HuH-7 (cell line): ENCODE measurements around the gene PRICKLE2.
"Not testable (repeated sequence)": the region's sequence is repeated elsewhere in the genome, so short reads cannot be mapped to it uniquely, and the experiment has no call there.

Experiments used
- DNase-seq: peaks from one replicate; pipeline ENCODE4 v3.0.0; 2011; ENCODE audit warnings: low spot score

PRICKLE2 gene

DNA sequence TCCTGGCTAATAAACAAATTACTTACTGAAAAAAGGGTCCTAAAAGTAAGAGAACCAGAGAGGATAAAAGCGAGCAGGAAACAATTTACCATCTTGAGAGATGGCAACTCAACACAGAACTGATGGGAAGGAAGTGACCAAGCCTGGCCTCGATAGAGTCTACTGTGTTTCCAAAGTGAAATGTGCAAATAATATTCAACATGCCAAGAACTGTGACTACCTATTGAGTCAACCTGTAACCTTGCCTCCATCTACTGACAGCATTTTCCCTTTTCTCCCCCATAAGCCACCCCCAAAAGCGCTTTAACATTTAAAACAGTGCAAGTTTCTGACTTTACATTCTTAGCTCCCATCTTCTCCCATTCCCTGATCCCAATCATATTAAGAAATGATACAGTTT lies 126.6 kb downstream of the PRICKLE2 start:
- DNase-seq, result no peak

DNA sequence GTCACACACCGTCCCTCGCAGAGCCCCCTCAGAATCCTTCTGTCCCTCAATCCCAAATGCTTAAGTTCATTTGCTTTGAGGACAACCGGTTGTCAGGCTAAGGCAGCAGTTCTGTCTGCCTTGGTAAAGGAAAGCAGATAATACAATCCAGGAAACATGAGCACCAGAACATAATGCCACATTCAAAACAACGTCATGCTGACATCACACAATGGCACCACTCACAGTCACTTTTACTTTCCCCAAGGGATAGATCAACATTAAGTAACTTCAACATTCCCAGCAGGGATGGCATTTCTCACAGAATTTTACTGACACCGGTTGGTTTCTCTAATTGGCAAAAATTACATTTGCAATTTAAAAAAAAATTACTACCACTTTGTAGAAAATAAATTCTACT lies 127.3 kb downstream of the PRICKLE2 start:
- DNase-seq, result no peak

DNA sequence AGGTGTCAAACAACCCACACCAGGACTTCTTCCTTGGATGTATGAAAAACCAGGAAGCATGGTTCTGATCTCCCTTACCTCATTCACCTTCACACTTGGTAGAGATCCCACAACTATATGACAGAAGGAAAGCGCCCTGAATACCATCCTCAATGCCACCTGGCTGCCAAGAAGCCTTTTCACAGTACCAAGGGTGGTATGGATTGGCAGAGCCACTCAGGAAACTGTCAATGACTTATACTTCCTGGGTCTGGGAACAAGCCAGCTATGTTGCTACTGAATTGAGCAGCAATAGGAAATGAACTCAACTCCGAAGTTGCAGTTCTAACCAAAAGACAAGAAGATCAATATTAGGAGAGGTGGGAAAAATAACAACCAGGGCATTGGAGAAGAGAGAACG lies 129.5 kb downstream of the PRICKLE2 start:
- no peak for DNase-seq

DNA sequence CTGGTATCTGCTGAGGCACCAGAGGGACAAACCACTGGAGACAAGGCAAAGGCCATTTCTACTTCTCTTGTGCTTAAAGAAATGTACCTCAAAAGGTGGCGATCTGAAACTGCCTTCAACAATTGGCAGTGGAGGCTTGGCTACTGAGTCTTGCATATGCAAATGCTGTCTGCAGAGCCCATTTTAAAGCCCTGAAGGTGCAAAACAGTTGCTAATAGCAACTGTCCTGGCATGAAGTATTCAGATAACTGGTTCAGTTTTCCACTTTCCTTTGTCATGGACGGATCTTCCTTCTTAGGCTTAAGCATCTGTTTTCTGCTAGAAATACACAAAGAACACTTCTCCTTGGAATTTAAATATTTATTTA lies 130.6 kb downstream of the PRICKLE2 start:
- DNase-seq, result no peak

DNA sequence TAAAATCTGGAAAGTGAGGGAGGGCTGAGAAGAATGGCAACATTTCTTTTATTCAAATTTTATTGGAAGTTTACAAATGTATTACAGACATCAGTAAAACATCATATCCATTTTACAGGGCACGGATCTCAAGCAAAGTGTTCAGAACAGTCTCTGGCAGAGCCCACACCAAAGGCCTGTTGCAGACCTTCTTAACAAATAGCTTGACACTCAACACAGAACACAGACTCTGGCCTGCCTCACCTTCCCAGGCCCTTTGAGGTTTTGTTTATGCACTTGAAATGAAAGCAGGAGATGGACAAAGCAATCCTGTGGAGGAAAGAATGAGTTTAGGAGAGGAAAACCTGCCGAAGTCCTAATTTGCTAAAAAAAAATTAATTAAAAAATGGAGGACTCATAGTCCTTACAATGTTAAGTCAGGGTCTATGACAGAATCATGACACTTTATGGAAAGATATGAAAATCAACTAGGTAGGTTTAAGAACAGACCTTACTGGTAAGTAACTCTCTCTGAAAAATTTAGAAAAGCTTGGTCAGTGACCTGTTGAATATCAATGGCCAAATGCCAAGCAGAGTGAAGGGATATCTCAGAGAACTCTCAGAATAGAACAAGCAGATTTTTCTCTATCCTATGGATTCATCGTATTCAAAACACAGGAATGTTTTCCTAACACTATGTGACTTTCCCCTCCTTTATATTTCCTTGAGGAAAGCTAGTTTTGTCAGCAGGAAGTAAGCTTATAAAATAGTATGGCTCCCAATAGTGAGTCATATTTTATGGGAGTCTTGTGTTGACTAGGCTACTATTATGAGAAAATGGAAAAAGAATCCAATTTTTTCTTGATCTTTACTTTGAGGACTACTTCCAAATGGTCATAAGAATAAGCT lies 131.2 kb downstream of the PRICKLE2 start:
- DNase-seq, result no peak

DNA sequence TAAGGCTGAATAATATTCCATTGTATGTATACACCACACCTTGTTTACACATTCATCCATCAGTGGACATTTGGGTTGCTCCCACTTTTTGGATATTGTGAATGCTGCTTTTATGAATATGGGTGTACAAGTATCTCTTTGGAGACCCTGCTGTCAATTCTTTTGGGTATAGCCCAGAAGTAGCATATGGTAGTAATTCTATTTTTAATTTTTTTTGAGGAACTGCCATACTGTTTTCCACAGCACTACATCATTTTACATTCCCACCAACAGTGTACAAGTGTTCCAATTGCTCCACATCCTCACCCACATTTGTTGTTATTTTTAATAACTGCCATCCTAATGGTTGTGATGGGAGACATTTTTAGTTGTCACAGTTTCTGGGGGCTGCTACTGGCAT lies 132.1 kb downstream of the PRICKLE2 start:
- no peak for DNase-seq

DNA sequence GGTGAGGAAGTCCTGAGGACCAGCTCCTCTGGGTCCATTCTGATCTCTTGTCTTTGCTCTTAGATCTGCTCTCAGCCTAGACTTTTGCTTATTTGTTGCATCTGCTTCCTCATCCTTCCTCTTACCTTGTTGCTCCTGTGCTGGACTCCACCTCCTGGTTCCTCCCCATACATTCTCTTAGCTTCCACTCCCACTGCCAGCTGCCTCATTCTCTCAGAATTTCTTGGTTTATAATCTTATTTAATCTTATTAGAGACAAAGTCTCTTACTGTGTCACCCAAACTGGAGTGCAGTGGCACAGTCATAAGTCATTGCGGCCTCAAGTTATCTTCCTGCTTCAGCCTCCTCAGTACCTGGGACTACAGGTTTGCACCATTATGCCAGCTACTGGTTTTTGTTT lies 133.8 kb downstream of the PRICKLE2 start:
- no peak for DNase-seq

DNA sequence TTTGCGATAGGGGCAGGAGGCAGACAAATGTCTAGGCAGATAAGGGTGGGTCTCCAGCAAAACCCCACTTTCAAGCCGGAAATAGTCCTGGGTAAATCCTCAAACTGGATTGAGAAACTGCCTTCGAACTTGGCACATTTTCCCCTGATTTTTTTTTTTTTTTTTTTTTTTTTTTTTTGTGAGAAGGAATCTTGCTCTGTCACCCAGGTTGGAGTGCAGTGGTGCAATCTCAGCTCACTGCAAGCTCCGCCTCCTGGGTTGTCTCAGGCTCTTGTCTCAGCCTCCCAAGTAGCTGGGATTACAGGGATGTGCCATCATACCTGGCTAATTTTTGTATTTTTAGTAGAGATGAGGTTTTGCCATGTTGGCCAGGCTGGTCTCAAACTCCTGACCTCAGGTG lies 135.9 kb downstream of the PRICKLE2 start:
- not testable (repeated sequence) for DNase-seq

DNA sequence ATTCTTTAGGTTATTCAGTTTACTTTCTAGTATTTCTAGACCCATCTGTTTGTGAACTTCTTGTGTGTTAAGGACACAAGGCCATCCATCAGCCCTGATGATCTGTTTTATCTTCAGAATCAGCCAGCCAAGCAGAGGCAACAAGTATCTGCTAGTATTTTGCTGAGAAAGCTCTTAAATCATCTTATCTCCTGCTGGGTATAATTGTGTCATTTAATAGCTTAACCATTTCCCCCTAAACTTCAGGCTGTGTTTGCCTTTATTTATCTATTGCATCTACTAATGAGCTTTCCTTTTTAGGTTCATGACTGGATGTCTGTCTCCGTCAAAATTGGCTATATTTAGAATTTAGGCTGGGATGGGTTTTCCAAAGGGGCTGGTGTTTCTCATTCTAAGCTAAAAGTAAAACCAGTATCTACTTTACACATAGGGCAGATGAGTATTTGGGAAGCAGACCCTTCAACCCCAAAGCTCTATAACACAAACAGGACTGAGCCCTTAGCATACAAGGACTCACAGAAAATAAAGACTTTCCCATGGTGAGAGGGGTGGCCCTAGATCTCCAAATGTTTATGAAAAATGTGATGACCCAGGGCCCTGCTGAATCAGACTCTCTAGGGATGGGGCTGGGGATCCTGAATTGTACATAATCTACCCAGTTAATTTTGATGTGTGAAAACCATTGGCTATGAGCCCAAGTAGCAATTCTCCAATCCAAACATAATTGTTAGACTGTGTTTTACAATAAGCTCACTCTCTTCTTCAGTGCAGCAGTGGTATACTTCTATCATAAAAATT lies 136.7 kb downstream of the PRICKLE2 start:
- DNase-seq, result no peak

DNA sequence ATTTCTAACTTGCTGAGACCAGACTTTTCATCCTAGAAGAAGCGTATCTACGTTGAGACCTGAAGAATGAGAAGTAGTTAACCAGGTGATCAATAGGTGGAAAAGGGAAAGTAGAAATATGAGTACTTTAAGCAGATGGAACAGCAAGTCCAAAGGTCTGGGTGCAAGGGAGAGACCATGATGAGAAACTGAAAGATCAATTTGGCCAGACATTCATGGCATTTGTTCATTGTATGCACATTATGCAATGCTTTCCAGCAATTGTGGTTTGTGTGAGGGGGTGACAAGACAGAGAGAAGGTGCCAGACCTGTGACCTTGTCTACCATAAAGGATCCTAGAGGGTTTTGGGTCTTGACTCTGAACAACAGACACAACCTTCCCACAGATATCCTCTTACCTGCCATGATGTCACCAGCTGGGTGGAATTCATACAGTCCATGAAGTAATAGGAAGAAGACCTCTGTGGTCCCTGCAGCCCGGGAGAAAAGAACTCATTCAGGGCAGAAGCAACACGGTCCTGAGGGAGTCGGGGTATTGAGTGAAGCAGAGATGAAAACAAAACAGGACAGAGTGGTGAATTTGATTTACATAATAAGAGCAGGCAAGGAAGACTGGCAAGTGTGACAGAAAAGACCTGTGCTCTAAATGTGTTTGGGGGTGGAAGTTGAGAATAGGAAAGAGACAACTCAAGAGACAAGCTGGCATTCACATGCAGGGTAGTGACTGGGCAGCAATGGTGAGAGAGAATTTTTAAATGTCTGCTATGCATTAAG lies 138.6 kb downstream of the PRICKLE2 start:
- DNase-seq, result no peak

DNA sequence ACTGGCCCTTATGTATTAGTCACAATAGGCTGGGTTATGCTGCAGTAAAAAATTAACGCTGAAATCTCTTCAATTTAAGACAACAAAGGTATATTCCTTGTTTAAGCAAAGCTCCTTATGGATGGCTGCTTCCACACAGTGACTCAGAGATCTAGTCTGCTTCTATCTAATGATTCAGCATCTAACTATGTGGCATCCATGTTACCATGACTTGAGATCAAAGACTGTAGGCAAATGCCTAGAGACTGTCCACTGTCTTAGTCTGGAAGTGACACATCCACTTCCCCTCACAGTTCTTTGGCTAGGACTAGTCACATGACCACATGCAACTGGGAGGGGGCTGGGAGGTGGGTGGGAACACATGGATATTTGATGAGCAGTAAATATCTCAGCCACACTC lies 140.6 kb downstream of the PRICKLE2 start:
- no peak for DNase-seq

DNA sequence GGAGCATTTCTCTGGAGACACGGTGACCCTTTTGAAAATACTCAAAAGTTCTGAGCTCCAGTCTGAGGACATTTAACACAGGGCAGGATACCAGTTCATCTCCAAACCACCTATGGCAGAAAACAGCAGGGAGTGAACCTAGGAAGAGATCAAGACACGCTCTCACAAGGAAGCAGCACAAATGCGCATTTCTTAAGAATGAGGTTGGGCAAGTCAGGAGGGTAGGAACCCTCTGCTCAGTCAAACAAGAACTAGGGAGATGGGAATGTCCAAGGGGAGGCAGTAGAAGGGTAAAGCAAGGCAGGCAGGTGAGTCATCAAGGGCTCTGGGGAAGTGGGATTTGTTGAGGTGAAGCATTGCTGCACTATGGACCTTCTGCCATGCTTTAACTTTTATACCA lies 141.7 kb downstream of the PRICKLE2 start:
- no peak for DNase-seq

DNA sequence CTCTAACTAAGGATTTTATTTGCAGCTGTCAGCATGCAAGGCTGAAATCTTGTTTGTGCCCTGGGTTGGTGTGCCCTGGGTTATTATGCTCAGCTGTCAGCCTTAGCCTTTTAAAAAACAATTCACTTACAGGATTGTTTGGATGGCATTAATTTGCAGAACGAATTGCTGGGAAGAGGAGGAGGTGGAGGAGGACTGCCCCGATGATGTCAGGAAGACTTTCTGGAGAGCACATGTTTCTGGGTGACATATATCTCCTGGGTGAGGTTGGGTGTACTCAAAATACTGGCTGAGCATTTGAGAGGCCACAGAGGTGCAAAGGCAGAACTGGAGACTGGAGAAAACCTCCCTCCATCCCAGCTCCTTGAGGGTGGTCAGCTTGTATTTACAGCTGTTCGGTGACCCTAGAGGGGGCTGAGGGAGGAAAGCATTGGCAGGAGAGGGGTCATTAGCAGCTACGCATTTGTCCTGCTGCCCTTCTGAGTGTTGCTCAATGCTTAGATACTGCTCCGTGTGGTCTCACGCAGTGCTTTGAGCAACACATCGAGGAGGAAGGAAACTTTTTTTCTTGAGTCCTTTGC lies 142.2 kb downstream of the PRICKLE2 start:
- DNase-seq, result no peak

DNA sequence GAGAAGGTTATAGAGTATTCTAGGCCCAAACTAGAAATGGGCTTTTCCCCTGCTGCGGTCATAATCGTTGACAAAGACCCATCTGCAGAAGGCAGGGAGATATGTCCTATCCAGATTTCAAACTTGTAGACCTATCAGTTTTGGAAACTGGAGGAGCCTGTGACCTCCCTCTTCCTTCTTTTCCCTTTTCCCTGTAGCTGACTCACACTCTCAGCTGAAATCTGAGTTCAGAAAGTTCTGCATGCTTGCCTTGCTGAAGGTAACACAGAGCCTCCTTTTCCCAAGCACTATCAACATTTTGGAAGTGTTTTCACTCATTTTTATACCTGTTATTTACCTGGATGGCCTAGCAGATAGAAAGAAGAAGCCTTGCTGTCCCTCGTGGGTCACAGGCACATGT lies 142.9 kb downstream of the PRICKLE2 start:
- no peak for DNase-seq

DNA sequence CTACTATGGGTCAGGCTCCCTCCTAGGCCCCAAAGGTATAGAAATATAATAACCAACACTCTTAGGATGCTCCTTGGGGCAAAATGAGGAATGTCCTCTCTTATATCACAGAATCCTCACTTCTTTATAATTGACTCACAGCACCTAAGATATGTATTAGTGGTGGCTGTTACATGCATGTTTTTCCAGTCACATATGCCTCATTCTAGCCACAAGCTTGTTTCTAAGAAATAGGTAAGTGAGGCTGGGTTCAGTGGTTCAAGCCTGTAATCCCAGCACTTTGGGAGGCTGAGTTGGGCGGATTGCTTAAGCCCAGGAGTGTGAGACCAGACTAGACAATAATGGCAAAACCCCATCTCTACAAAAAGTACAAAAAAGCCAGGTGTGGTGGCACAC lies 144.0 kb downstream of the PRICKLE2 start:
- DNase-seq, result no peak

DNA sequence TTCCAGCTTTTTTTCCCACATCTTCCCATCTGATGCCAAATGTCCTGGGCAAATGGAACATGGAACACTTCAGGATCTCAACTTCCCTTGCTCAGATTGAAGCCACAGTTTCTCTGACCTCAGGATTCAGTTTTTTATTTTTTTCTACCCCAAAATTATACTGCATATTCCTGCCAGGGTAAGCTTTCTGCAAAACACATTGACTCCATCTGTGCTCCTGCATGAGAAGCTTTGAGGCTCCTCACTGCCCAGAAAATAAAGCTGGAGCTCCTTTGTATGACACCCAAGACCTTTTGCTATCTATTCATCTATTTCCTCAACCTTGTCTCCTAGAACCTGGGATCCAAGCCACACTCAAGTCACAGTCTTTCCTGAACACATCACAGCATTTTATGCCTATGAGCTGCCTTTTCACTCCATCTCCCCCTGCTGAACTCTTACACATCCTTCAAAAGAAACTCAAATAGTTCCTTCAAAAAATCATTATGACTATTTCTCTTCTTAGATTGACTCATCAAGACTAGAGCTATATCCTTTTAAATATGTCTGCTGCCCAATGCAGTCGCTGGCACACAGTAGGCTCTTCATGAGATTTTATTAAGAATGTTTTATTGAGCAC lies 144.5 kb downstream of the PRICKLE2 start:
- DNase-seq, result no peak

DNA sequence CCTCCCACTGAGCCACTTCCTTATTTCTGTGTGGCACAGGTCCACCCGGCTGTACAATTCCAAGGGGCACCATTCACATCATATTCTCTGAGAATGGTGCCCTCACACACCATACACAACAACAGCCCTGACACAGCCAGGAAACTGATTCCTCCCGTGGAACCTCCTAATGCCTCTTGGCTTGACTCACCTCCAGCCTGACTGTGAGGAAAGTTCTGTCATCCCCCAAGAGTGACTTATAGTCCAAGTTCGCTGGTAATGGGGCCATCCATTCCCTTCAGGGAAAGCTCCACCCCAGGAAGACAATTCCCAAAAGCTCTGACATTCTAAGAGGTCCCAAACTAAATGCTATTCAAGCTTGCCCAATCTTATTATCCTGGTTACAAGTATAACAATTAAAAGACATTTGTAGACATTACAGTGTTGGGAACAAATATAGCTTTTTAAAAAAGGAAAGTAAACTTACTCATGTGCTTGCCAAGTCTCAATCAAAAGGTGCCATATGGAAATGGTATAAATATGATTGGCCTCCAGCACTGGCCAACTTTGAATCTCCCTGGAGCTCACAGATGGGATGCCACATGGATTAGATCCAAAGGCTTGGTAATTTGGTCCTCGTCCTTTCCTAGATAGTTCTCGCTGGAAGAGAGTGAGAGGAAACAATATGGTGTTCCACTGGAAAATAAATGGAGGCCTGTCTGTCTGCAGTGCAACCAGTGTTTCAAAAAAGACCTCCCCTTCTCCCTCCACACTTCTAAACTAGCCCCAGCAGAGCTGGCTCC lies 145.7 kb downstream of the PRICKLE2 start:
- no peak for DNase-seq

DNA sequence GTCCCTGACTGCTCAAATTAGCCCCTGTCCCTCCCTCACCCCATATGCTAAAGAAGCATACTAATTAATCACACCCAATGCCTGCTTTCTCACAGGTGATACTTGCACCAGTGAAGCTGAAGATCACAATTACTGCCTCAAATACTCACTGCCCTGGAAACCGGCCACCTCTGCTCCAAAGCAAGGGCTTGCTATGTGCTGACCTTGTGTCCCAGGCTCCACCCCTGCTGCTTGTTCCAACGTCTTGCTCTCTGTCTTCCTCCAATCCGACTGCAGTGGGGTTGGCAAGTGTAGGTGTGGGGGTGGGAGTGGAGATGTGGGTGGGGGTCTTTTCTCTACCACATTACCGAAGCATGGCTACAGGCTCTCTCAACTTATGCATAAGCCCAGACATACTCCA lies 146.3 kb downstream of the PRICKLE2 start:
- no peak for DNase-seq

DNA sequence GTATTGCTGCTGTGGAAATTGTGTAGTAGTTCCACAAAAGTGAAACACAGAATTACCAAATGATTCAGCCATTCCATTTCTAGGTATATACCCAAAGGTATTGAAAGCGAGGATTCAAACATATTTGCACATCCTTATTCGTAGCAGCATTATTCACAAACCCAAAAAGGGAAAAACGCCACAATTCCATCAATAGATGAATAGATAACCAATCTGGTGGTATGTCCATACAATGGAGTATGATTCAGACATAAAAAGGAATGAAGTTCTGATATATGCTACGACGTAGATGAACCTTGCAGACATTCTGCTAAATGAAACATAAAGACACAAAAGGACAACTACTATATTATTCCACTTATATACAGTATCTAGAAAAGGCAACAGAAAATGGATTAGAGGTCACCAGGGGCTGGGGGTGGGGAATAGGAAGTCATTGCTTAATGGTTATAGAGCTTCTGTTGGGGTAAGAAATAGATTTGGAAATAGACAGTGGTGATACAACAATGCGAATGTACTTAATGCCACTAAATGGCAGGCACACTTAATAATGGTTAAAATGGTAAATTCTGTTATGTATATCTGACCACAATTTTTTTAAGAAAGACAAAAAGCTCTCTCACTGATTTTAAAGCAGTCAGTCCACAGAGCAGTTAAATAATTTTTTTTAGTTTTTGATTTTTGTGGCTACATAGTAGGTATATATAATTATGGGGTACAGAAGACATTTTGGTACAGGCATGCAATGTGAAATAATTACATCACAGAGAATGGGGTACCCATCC lies 150.2 kb downstream of the PRICKLE2 start:
- DNase-seq, result no peak

DNA sequence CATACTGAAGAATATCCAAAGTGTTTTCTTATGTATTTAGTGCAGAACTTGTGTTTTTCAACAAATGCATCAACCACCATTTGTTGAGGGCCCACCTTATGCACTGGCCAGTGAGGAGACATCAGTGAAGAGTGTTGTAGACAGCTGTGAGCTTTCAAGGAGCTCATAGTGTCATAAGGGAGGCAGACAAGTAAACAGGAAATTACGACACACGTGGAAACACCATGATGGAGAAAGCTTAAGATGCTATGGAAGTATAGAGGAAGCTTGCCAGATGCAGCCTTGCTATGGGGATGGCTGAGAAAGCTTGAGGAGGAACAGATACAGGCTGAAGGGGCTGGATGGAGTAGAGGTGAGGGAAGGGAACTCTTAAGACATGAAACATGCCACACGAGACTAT lies 151.2 kb downstream of the PRICKLE2 start:
- no peak for DNase-seq
